HL-60 (cell line): Measurements from ENCODE around the gene RASA2.

Experiments used
- DNase-seq, 2 experiments: peaks; one replicate each; pipeline ENCODE4 v3.0.0-alpha.2; 2010 to 2020; ENCODE audit warnings: low read depth in 1 of 2, low spot score in 1 of 2
- H3K27ac ChIP-seq: fragments of 250-450 bp; sonication (Bioruptor Pico); replicated peaks from 2 replicates; pipeline ENCODE4 v1.5.1; 2020; ENCODE audit warnings: mild to moderate bottlenecking, moderate library complexity
- H3K27me3 ChIP-seq: fragments of 250-450 bp; sonication (Bioruptor Pico); 2 replicates; pipeline ENCODE4 v1.5.1; 2021; ENCODE audit warnings: mild to moderate bottlenecking, moderate library complexity; ENCODE audit not compliant: insufficient read depth, poor library complexity, severe bottlenecking
- H3K4me3 ChIP-seq: replicated peaks from 2 replicates; pipeline ENCODE4 v1.5.1; 2011; ENCODE audit warnings: mild to moderate bottlenecking, control low read depth, low read length; ENCODE audit not compliant: insufficient read depth
- GABPA ChIP-seq: IDR thresholded peaks from 2 replicates; pipeline ENCODE4 v1.6.1; 2012; ENCODE audit warnings: low read depth
- POLR2AphosphoS5 ChIP-seq: IDR thresholded peaks from 2 replicates; pipeline ENCODE4 v1.6.1; 2012; ENCODE audit warnings: low read depth
- REST ChIP-seq: IDR thresholded peaks from 2 replicates; pipeline ENCODE4 v1.6.1; 2012; ENCODE audit warnings: low read depth; ENCODE audit not compliant: insufficient replicate concordance
- SPI1 ChIP-seq: IDR thresholded peaks from 2 replicates; pipeline ENCODE4 v1.6.1; 2012; ENCODE audit warnings: low read depth, mild to moderate bottlenecking, borderline replicate concordance
- TF ChIP-seq, protein P1 (sequence below): IDR thresholded peaks from one replicate; pipeline ENCODE4 v1.5.1; 2011; ENCODE audit warnings: low read length, control low read depth, inconsistent platforms; ENCODE audit not compliant: insufficient read depth

The RASA2 gene

DNA sequence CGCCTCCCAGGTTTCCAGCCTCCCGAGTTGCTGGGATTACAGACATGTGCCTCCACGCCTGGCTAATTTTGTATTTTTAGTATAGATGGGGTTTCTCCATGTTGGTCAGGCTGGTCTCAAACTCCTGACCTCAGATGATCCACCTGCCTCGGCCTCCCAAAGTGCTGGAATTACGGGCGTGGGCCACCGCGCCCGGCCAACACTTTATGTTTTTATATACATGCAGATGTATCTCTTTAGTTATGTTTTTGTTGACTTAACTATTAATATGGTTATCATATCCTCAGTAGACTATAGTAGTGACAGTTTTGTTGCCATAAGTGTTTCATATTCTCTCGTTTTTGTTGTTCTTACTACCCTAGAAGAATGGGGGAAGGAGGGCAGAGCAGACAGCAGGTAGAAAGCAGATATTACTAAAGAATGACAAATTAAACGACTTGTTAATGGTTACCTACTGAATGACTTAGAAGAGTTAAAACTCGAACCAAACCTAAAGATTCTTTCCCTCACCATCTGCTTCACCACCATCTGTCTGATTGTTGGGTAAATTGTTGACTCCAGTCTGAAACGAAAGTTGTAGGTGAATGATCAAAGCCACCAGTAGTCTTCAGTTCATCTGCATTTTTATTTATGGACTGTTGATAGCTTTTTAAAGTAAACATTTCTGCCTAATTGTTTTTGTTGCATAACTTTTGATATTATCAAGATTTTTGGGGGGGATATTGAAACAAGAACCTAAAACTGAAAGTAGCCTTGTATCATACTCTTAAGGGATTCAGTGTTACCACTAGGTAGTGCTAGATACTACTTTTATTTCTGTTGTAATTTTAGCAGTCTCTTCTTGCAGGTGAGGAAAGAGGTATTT lies 89.3 kb downstream of the RASA2 start:
- no peak for TF ChIP-seq GABPA
- TF ChIP-seq, protein P1, sequence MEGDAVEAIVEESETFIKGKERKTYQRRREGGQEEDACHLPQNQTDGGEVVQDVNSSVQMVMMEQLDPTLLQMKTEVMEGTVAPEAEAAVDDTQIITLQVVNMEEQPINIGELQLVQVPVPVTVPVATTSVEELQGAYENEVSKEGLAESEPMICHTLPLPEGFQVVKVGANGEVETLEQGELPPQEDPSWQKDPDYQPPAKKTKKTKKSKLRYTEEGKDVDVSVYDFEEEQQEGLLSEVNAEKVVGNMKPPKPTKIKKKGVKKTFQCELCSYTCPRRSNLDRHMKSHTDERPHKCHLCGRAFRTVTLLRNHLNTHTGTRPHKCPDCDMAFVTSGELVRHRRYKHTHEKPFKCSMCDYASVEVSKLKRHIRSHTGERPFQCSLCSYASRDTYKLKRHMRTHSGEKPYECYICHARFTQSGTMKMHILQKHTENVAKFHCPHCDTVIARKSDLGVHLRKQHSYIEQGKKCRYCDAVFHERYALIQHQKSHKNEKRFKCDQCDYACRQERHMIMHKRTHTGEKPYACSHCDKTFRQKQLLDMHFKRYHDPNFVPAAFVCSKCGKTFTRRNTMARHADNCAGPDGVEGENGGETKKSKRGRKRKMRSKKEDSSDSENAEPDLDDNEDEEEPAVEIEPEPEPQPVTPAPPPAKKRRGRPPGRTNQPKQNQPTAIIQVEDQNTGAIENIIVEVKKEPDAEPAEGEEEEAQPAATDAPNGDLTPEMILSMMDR, result peak; percentile 17
- no peaks in the 10 kb centered on the region for H3K27me3 ChIP-seq
- H3K27ac ChIP-seq, result no peak overlapping the region
- DNase-seq, result no peak
- no peak overlapping the region for H3K4me3 ChIP-seq

GRCh38 chr3:141576744-141577052 lies 89.9 kb downstream of the RASA2 start:
- DNase-seq, result no peak
- H3K27ac ChIP-seq, result no peak overlapping the region
- H3K4me3 ChIP-seq, result no peak overlapping the region
- TF ChIP-seq GABPA (no peak), REST (no peak), POLR2AphosphoS5 (no peak), SPI1 (no peak)
- TF ChIP-seq, protein P1, result no peak
- H3K27me3 ChIP-seq, result no peaks in the 10 kb centered on the region

DNA sequence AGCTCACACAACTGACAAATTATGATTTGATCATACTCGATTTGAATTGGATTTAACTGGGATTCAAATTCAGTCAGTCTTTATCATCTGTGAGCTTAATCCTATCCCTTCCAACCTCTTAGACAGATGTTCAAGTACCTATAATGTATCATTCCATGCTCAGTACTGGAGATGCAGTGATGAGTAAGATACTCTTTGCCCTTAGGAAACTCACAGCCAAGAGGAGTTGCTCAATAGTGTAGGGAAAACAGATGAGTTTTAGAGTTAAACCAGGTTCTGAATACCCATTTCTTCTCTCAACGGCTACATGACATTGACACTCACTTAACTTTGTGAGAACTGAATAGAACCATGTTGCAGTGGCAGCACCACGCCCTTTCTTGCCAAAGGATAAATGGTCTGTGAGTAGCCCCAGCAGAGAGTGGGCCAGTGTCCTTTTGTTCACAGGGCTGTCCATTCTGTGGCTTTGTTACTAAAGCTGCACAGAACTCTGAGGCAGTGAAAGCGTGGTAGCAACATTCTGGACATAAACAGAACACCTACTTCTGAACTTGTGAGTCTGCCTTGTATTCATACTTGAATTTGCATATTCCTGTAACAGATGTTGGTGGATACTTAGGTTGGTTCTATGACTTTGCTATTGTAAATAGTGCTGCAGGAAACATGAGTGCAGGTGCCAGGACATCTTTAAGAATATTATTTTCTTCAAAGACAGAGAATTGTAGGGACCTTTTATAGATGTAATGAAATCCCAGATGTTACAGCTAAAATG lies 91.6 kb downstream of the RASA2 start:
- no peak overlapping the region for H3K27ac ChIP-seq

More for the DNA sequence above, 91.6 kb downstream of the RASA2 start:
- DNase-seq, result no peak
- Histone ChIP-seq H3K27me3 (no peaks in the 10 kb centered on the region), H3K4me3 (no peak overlapping the region)
- TF ChIP-seq, protein P1, result no peak
- TF ChIP-seq SPI1, result no peak
- TF ChIP-seq POLR2AphosphoS5, result no peak
- TF ChIP-seq REST, result no peak
- no peak for TF ChIP-seq GABPA
